ENCODE data around the gene RC3H1. TPM values are rescaled to one million over a fixed set of nuclear protein-coding genes. Genes with fewer than 3 reads are reported as not detected.
"Not testable (repeated sequence)": the region's sequence is repeated elsewhere in the genome, so short reads cannot be mapped to it uniquely, and the experiment has no call there.

RC3H1 gene
- total and polyA plus RNA-seq, 8 donors, result 2.9 to 49.0 (median 11.2) TPM

DNA sequence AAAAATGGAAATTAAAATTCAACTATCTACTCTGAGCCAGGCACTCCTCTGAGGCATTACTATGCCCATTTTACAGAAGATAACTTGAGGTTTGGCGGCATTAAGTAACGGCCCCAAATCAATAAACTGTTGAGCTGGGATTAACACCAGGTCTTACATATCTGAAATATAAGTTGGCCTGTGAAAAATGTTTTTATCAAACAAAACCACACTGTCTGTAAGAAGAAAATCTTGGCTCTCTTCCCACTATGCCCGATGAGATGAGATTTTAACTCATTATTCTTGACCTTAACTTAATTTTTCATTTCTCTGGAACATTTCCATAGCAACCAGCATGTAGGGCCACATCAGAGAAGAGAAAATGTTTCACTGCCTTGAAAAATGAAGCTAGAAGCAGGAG is 21.8 kb downstream of the RC3H1 start:
- Histone ChIP-seq H3K9me3 (no peaks in the 10 kb centered on the region), H3K36me3 (peaks cover 3 to 17% (median 16%) of the 10 kb centered on the region in 4 donors), H3K27ac (no peak overlapping the region), H3K27me3 (no peaks in the 10 kb centered on the region), H3K4me1 (peaks cover 0 to 86% (median 42%) of the 10 kb centered on the region in 4 donors), H3K4me3 (no peak overlapping the region)
- peak in 1 of 2 donors; percentile 29 for DNase-seq
- 50 to 60% (median 55%) methylated on average over 3 of the region's 3 CpGs for WGBS, 5 donors
- TF ChIP-seq EP300 (IDR thresholded peaks at IDR 0.05), result no peak
- no peak for TF ChIP-seq POLR2A (IDR thresholded peaks at IDR 0.05)
- TF ChIP-seq POLR2AphosphoS5 (IDR thresholded peaks at IDR 0.05), result no peak
- TF ChIP-seq, protein P1, sequence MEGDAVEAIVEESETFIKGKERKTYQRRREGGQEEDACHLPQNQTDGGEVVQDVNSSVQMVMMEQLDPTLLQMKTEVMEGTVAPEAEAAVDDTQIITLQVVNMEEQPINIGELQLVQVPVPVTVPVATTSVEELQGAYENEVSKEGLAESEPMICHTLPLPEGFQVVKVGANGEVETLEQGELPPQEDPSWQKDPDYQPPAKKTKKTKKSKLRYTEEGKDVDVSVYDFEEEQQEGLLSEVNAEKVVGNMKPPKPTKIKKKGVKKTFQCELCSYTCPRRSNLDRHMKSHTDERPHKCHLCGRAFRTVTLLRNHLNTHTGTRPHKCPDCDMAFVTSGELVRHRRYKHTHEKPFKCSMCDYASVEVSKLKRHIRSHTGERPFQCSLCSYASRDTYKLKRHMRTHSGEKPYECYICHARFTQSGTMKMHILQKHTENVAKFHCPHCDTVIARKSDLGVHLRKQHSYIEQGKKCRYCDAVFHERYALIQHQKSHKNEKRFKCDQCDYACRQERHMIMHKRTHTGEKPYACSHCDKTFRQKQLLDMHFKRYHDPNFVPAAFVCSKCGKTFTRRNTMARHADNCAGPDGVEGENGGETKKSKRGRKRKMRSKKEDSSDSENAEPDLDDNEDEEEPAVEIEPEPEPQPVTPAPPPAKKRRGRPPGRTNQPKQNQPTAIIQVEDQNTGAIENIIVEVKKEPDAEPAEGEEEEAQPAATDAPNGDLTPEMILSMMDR (IDR thresholded peaks at IDR 0.05), result no peak
- intact Hi-C loops (cut with DNase I; ENCODE audit: low total_unique reads), result no loop called here

DNA sequence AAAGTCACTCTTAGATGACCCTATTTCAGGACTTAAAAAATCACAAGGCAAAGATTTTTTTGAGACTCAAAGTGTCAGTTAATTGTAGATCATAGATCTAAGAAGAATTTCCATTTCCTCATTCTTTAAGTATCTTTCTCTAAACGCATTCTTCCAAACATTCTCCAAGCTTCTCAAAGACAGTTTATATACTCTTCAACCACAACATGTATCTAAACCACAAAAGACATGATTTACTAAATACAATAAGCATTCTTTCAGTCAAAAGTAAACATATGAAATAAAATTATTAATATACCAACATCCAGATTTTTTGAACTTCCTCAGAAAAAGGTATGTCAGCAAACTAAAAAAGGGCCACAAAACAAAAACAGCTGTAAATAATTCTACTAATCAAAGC is 24.4 kb downstream of the RC3H1 start:
- Histone ChIP-seq H3K4me1 (peaks cover 0 to 63% (median 34%) of the 10 kb centered on the region in 4 donors), H3K9me3 (no peaks in the 10 kb centered on the region), H3K27me3 (no peaks in the 10 kb centered on the region), H3K27ac (no peak overlapping the region), H3K4me3 (no peak overlapping the region), H3K36me3 (peaks cover 6 to 35% (median 30%) of the 10 kb centered on the region in 4 donors)
- intact Hi-C loops (cut with DNase I; ENCODE audit: low total_unique reads), result no loop called here
- no peak for DNase-seq
- TF ChIP-seq, protein P1 (IDR thresholded peaks at IDR 0.05), result no peak
- no peak for TF ChIP-seq POLR2A (IDR thresholded peaks at IDR 0.05)
- TF ChIP-seq POLR2AphosphoS5 (IDR thresholded peaks at IDR 0.05), result no peak
- no peak for TF ChIP-seq EP300 (IDR thresholded peaks at IDR 0.05)
- WGBS, 5 donors, result 5 to 29% (median 23%) methylated on average over 1 of the region's 1 CpG

DNA sequence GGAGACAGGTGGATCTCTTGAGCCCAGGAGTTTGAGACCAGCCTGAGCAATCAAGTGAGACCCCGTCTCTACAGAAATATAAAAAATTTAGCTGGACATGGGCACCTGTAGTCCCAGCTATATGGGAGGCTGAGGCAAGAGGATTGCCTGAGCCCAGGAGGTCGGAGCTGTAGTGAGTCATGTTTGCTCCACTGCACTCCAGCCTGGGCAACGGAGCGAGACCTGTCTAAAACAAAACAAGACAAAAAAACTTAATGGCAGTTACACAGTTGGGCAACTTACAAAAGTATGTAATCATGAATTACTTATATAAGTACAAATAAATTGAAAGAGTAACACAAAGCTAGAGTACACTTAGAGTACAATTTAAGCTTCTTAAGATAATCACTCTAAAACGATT is 25.2 kb downstream of the RC3H1 start:
- 67 to 86% (median 83%) methylated on average over 5 of the region's 5 CpGs for WGBS, 5 donors

DNA sequence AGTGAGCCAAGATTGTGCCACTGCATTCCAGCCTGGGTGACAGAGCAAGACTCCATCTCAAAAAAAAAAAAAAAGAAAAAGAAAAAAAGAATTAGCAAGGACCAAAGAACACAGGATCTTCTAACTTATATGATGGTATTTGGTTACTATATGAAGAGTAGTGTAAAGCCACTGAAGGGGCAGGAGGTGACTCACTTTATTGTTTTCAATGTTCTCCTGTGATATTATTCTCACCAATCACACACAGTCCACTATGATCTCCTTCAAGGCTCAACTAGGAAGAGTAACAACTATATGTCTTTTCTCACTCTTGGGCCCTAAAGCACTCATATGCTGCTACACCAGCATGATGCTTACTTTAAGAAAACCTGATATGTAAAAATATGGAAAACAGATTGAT is 26.7 kb downstream of the RC3H1 start:
- DNase-seq, result no peak
- intact Hi-C loops (cut with DNase I; ENCODE audit: low total_unique reads), result no loop called here
- H3K4me1 ChIP-seq, result peaks cover 0 to 43% (median 19%) of the 10 kb centered on the region in 4 donors
- H3K9me3 ChIP-seq, result no peaks in the 10 kb centered on the region
- H3K27ac ChIP-seq, result no peak overlapping the region
- peaks cover 13 to 58% (median 53%) of the 10 kb centered on the region in 4 donors for H3K36me3 ChIP-seq
- no peak overlapping the region for H3K4me3 ChIP-seq
- H3K27me3 ChIP-seq, result no peaks in the 10 kb centered on the region
- TF ChIP-seq POLR2AphosphoS5 (IDR thresholded peaks at IDR 0.05) (no peak), POLR2A (IDR thresholded peaks at IDR 0.05) (no peak), EP300 (IDR thresholded peaks at IDR 0.05) (no peak)
- TF ChIP-seq, protein P1 (IDR thresholded peaks at IDR 0.05), result no peak

More for the DNA sequence above, 25.2 kb downstream of the RC3H1 start:
- TF ChIP-seq, protein P1 (IDR thresholded peaks at IDR 0.05), result no peak
- no peak for TF ChIP-seq POLR2AphosphoS5 (IDR thresholded peaks at IDR 0.05)
- no peak for TF ChIP-seq EP300 (IDR thresholded peaks at IDR 0.05)
- no peaks in the 10 kb centered on the region for H3K27me3 ChIP-seq
- peaks cover 0 to 59% (median 29%) of the 10 kb centered on the region in 4 donors for H3K4me1 ChIP-seq
- H3K27ac ChIP-seq, result no peak overlapping the region
- intact Hi-C loops (cut with DNase I; ENCODE audit: low total_unique reads), result no loop called here
- no peak for DNase-seq
- no peaks in the 10 kb centered on the region for H3K9me3 ChIP-seq
- H3K36me3 ChIP-seq, result peaks cover 6 to 43% (median 38%) of the 10 kb centered on the region in 4 donors
- no peak overlapping the region for H3K4me3 ChIP-seq

DNA sequence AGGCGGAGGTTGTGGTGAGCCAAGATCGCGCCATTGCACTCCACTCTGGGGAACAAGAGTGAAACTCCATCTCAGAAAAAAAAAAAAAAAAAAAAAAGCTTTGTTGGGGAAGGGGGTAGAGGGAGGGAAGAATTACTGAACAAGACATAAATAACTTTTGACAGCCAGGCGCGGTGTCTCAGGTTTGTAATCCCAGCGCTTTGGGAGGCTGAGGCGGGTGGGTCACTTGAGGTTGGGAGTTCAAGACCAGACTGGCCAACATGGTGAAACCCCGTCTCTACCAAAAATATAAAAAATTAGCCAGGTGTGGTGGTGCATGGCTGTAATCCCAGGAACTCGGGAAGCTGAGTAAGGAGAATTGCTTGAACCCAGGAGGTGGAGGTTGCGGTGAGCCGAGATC is 28.2 kb downstream of the RC3H1 start:
- DNase-seq; H3K9me3 ChIP-seq; H3K27me3 ChIP-seq; H3K27ac ChIP-seq; intact Hi-C loops (cut with DNase I; ENCODE audit: low total_unique reads); H3K4me3 ChIP-seq: not testable (repeated sequence)
- Histone ChIP-seq H3K4me1 (peaks cover 0 to 30% (median 13%) of the 10 kb centered on the region in 4 donors), H3K36me3 (peaks cover 17 to 70% (median 63%) of the 10 kb centered on the region in 4 donors)
- 93 to 97% (median 95%) methylated on average over 11 of the region's 11 CpGs for WGBS, 5 donors

Measured in stomach (tissue), 9 donors.